ENCODE data around the gene EMID1.

- TF ChIP-seq FOXM1 (IDR thresholded peaks at IDR 0.05; ENCODE audit: borderline replicate concordance) (no peak), ELF4 (IDR thresholded peaks at IDR 0.05) (no peak)
Observed at GRCh38 chr22:29206372-29207242, 911 bp downstream of the EMID1 start.

Data from HEK293T (cell line).